ENCODE data around the gene ZNF524.

GRCh38 chr19:55601084-55601483 is 996 bp downstream of the ZNF524 start:
- TF ChIP-seq SIN3A (IDR thresholded peaks at IDR 0.05; ENCODE audit: low read depth, low read length) (no peak), GATAD2B (conservative IDR thresholded peaks at IDR 0.05; ENCODE audit: low read depth) (no peak), CTCF (IDR thresholded peaks at IDR 0.05 in 2 of 3, conservative IDR thresholded peaks at IDR 0.05 in 1 of 3; ENCODE audit: control insufficient read depth in 2 of 3, extremely low read depth in 1 of 3, insufficient read depth in 1 of 3, low read depth in 3 of 3, low read length in 3 of 3) (no peak)

Data from GM12878 (cell line).